ENCODE results near the gene SNX18. TPM values are rescaled to one million over a fixed set of nuclear protein-coding genes. Genes with fewer than 3 reads are reported as not detected.
A peak's percentile ranks its signal among the peaks of the same experiment; 100 is the strongest.

Gene SNX18
- polyA plus RNA-seq (2011; rRNA removed) = 33.3 and 47.0 TPM in 2 replicates
- 61.0 and 66.9 TPM in 2 replicates for polyA minus RNA-seq (2011; rRNA and poly(A)+ RNA removed)

GRCh38 chr5:54517512-54518145 lies at the start of gene SNX18:
Gene SNX18, plus strand, starts transcription at chr5:54517759. Its CDS starts 194 bp downstream, at chr5:54517953.
- Histone ChIP-seq H3K4me3 (ENCODE audit: low read depth, low read length) (peak within 1 kb of the TSS; percentile 65), H3K27me3 (ENCODE audit: control insufficient read depth, insufficient read depth, low read length) (no peaks in the 10 kb centered on the region), H3K36me3 (ENCODE audit: control insufficient read depth, insufficient read depth, low read length) (peaks cover 11% of the 10 kb centered on the region)
- TF ChIP-seq CTCF (IDR thresholded peaks at IDR 0.05; ENCODE audit: insufficient read depth, low read depth, low read length) = peak; percentile 75
- DNase-seq (ENCODE audit: low read depth) = peak; percentile 37
- CTCF ChIA-PET = interaction anchor here (0.6 to 4.6 kb wide), 59 partner anchors 12 to 765 kb away, joined by 3 to 110 read pairs (median 5); partner anchors contain the start of genes ARL15, GPX8 and HSPB3
- POLR2A ChIA-PET = no interaction called here

GRCh38 chr5:54469622-54470021 lies 47.9 kb upstream of the SNX18 start:
- H3K36me3 ChIP-seq (ENCODE audit: control insufficient read depth, insufficient read depth, low read length) = no peaks in the 10 kb centered on the region
- H3K27me3 ChIP-seq (ENCODE audit: control insufficient read depth, insufficient read depth, low read length) = no peaks in the 10 kb centered on the region
- ChIA-PET CTCF (interaction anchor here (0.9 to 1.6 kb wide), 5 partner anchors 10 to 226 kb away, joined by 3 to 5 read pairs (median 5); partner anchors contain the start of gene HSPB3), POLR2A (interaction anchor here (0.7 kb wide), 1 partner anchor 14 kb away, joined by 3 read pairs; the partner anchor contains the start of gene HSPB3)
- TF ChIP-seq CTCF (IDR thresholded peaks at IDR 0.05; ENCODE audit: insufficient read depth, low read depth, low read length) = no peak
- no peak for DNase-seq (ENCODE audit: low read depth)
- H3K4me3 ChIP-seq (ENCODE audit: low read depth, low read length) = peak overlapping the region; percentile 31

- no peak for TF ChIP-seq CTCF (IDR thresholded peaks at IDR 0.05; ENCODE audit: insufficient read depth, low read depth, low read length)
- peak; percentile 51 for DNase-seq (ENCODE audit: low read depth)
- CTCF ChIA-PET = interaction anchor here (0.7 to 1.6 kb wide), 8 partner anchors 10 to 226 kb away, joined by 3 to 5 read pairs (median 4); partner anchors contain the start of gene HSPB3
- Histone ChIP-seq H3K27me3 (ENCODE audit: control insufficient read depth, insufficient read depth, low read length) (no peaks in the 10 kb centered on the region), H3K36me3 (ENCODE audit: control insufficient read depth, insufficient read depth, low read length) (no peaks in the 10 kb centered on the region), H3K4me3 (ENCODE audit: low read depth, low read length) (peak overlapping the region; percentile 31)
- POLR2A ChIA-PET = interaction anchor here (0.6 to 1.0 kb wide), 3 partner anchors 10 to 160 kb away, joined by 3 to 7 read pairs (median 3); partner anchors contain the start of genes ARL15 and HSPB3
Observed at GRCh38 chr5:54470128-54470527, 47.4 kb upstream of the SNX18 start.

GRCh38 chr5:54470677-54471076 lies 46.9 kb upstream of the SNX18 start:
- H3K4me3 ChIP-seq (ENCODE audit: low read depth, low read length) = no peak overlapping the region
- TF ChIP-seq CTCF (IDR thresholded peaks at IDR 0.05; ENCODE audit: insufficient read depth, low read depth, low read length) = no peak
- ChIA-PET CTCF (interaction anchor here (0.5 to 2.7 kb wide), 9 partner anchors 10 to 194 kb away, joined by 3 to 17 read pairs (median 4); no protein-coding TSS in a partner anchor), POLR2A (interaction anchor here (0.6 to 1.2 kb wide), 4 partner anchors 10 to 160 kb away, joined by 3 to 9 read pairs (median 5); partner anchors contain the start of gene ARL15)
- no peaks in the 10 kb centered on the region for H3K27me3 ChIP-seq (ENCODE audit: control insufficient read depth, insufficient read depth, low read length)
- no peak for DNase-seq (ENCODE audit: low read depth)
- H3K36me3 ChIP-seq (ENCODE audit: control insufficient read depth, insufficient read depth, low read length) = no peaks in the 10 kb centered on the region

GRCh38 chr5:54471398-54471797 lies 46.2 kb upstream of the SNX18 start:
- Histone ChIP-seq H3K27me3 (ENCODE audit: control insufficient read depth, insufficient read depth, low read length) (no peaks in the 10 kb centered on the region), H3K36me3 (ENCODE audit: control insufficient read depth, insufficient read depth, low read length) (no peaks in the 10 kb centered on the region), H3K4me3 (ENCODE audit: low read depth, low read length) (no peak overlapping the region)
- ChIA-PET POLR2A (interaction anchor here (1.2 kb wide), 1 partner anchor 14 kb away, joined by 9 read pairs; no protein-coding TSS in a partner anchor), CTCF (interaction anchor here (1.0 to 2.7 kb wide), 5 partner anchors 9 to 26 kb away, joined by 3 to 17 read pairs (median 3); no protein-coding TSS in a partner anchor)
- DNase-seq (ENCODE audit: low read depth) = no peak
- no peak for TF ChIP-seq CTCF (IDR thresholded peaks at IDR 0.05; ENCODE audit: insufficient read depth, low read depth, low read length)
